Ureter (tissue), 1 donor: Measurements from ENCODE around the gene DCTN4. TPM values are rescaled to one million over a fixed set of nuclear protein-coding genes. Genes with fewer than 3 reads are reported as not detected.

Experiments
- DNase-seq: peaks from one replicate; pipeline ENCODE4 v3.0.0-alpha.2; 2020; ENCODE audit warnings: low spot score
- total RNA-seq: library from RNA; stranded (reverse); gene quantifications from one replicate; pipeline ENCODE4 v1.2.4, GENCODE V29; 2023
- donor health status: DM: yes; HTN: yes; CAD: no.

The DCTN4 gene
- total RNA-seq, 1 donor from 2014 or later: 93.0 TPM

GRCh38 chr5:150670948-150671310, 87.9 kb downstream of the DCTN4 start:
- peak; percentile 27 for DNase-seq

DNA sequence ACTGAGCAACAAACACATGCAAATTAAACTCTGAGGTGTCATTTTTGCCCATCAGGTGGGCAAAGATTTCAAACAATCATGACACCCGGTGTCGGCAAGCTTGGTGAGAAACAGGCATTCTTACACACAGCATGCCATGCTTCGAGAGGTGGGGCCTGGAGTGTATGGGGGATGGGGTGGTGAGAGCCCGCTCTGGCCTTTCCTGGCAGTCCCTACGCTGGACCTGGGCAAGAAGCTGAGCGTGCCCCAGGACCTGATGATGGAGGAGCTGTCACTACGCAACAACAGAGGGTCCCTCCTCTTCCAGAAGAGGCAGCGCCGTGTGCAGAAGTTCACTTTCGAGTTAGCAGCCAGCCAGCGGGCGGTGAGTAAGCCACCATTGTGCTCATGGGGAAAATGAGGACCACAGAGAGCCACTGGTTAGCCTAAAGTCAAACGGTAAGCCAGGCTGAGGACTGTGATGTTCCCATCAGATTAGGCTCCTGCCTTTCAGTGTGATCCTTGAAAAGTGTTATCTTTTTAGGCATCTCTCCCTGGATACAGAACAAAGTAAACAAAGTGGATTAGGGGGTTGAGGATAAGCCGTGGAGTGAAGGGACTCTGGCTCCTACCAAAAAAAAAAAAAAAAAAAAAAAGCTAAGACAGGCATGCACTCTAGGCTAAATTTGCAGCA, 88.4 kb downstream of the DCTN4 start:
- peak; percentile 41 for DNase-seq

- DNase-seq: no peak
Observed at GRCh38 chr5:150665044-150665443, 93.8 kb downstream of the DCTN4 start.

DNA sequence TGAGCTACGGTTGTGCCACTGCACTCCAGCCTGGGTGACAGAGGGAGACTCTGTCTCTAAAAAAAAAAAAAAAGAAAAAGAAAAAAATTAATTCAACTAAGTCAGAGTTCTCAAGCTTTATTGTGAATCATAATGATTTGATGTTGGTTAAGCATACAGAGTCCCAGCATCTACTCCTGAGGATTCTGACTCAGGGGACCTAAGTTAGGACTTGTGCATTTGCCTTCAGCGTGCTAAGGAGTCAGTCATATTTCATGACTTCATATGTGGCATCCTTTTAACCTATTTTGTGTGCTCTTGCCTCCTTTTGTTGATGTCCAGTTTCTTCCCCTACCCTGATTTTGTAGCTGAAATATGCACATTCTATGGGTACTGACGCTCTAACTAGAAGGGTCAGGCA, 94.9 kb downstream of the DCTN4 start:
- DNase-seq: no peak

DNA sequence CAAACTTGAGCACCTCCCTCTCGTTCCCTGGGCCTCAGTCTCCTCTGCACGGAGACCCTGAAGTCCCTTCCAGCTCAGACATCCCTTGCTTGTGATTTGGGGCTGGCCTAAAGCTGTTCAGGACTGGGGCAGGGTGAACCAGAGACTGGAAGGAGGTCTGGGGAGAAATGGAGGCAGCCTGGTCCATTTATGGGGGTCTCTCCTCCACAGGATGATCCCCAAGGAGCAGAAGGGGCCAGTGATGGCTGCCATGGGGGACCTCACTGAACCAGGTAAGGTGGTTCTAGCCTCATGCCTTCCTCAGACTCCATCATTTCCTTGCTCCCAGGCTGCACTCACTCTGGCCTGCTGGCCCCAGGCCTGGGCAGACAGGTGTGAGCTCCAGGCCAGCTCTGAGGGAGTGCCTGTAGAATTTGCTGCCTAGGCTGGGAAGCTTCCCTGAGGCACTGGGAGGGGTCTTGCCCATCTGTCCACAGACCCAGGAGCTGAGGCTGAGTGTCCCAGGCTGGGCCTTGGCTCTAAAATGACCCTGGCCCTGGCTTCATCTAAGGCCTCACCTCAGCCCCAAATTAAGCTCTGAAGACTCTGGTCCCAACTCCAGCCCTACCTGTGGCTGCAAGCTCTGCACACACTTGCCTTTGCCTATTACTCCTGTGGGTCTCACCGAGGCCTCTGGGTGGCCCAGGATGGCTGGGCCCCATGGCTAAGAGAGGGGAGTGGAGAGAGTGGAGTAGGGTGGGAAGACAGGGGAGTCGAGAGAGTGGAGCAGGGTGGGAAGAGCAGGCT, 95.9 kb downstream of the DCTN4 start:
- no peak for DNase-seq

GRCh38 chr5:150661821-150662596, 96.8 kb downstream of the DCTN4 start:
- DNase-seq: peak; percentile 38

- peak; percentile 37 for DNase-seq
Observed at GRCh38 chr5:150661086-150661485, 97.7 kb downstream of the DCTN4 start, which contains the start of gene MYOZ3. TSS of gene MYOZ3 (plus strand) at chr5:150661251. CDS start at chr5:150662942, 1,691 bp downstream.

DNA sequence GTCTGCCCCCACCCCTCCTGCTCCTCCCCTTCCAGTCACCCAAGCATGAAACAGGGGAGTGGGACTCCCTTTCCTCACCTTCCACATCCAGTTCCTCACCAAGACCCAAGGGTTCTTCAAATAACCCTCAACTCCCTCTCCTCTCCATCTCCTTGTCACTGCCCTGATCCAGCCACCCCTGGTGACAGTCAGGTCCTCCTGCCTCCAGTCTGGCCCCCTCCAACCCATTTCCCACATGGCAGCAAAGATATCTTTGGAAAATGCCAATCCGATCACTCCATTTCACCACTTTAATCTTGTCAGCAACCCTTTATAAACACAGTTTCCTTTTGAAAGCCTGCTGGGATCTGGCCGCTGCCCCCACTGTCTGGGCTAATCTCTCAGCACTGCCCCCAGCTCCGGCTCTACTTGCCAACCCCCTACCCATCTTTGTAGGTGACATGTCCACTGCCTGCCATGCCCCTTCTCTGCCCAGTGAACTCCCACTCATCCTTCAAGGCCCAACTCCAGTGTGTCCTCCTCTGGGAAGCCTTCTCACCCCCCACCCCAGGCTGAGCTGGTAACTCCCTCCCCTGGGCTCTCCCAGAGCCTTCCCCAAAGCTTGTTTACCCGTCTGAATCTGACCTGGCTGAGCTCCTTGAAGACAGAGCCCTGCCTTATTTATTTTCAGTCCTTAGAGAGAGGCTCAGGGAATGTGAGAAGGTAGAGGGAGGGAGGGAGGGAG, 98.5 kb downstream of the DCTN4 start:
- peak; percentile 43 for DNase-seq

- peak; percentile 41 for DNase-seq
Observed at GRCh38 chr5:150659360-150660107, 99.3 kb downstream of the DCTN4 start.

DNA sequence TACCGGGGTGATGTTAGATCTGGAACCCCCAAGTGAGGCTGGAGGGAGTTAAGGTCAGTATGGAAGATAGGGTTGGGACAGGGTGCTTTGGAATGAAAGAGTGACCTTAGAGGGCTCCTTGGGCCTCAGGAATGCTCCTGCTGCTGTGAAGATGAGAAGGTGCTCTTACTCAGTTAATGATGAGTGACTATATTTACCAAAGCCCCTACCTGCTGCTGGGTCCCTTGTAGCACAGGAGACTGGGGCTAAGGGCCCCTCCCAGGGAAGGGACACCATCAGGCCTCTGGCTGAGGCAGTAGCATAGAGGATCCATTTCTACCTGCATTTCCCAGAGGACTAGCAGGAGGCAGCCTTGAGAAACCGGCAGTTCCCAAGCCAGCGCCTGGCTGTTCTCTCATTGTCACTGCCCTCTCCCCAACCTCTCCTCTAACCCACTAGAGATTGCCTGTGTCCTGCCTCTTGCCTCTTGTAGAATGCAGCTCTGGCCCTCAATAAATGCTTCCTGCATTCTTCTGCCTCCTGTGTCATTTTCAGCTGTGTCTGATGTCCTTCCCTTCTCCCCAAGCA, 100.0 kb downstream of the DCTN4 start:
- DNase-seq: peak; percentile 27

Other genes with a start within 250 kb of the DCTN4 start
- 73.9 TPM for gene SYNPO, start 118.4 kb downstream of the DCTN4 start, total RNA-seq
- 2.6 TPM for gene MYOZ3, start 97.8 kb downstream of the DCTN4 start, total RNA-seq
- gene RBM22, start 58.0 kb downstream of the DCTN4 start, total RNA-seq: 44.6 TPM
- 23.1 TPM for gene SMIM3, start 19.7 kb upstream of the DCTN4 start, total RNA-seq
- gene IRGM, start 87.5 kb upstream of the DCTN4 start, total RNA-seq: 1.2 TPM
- gene ZNF300, start 146.0 kb upstream of the DCTN4 start, total RNA-seq: 7.3 TPM